HFFc6 (cell line): Measurements from ENCODE around the gene ADCK1. TPM values are rescaled to one million over a fixed set of nuclear protein-coding genes. Genes with fewer than 3 reads are reported as not detected.
A peak's percentile ranks its signal among the peaks of the same experiment; 100 is the strongest.
"Not testable (repeated sequence)": the region's sequence is repeated elsewhere in the genome, so short reads cannot be mapped to it uniquely, and the experiment has no call there.

Experiments used
- DNase-seq: peaks from one replicate; pipeline ENCODE4 v3.0.0-alpha.2; 2018
- H3K27ac Mint-ChIP-seq: 2 replicates; pipeline ENCODE4 v1.8.0; 2020; ENCODE audit warnings: mild to moderate bottlenecking, mixed read lengths
- H3K27me3 Mint-ChIP-seq: 2 replicates; pipeline ENCODE4 v1.8.0; 2021; ENCODE audit warnings: mild to moderate bottlenecking, moderate library complexity, mixed read lengths; ENCODE audit not compliant: insufficient read depth
- H3K36me3 Mint-ChIP-seq: 2 replicates; pipeline ENCODE4 v1.8.0; 2021; ENCODE audit warnings: low read depth, mixed read lengths
- H3K4me1 Mint-ChIP-seq: 2 replicates; pipeline ENCODE4 v1.8.0; 2020; ENCODE audit warnings: low read depth, mixed read lengths
- H3K4me3 Mint-ChIP-seq: 2 replicates; pipeline ENCODE4 v1.8.0; 2020; ENCODE audit warnings: mild to moderate bottlenecking, moderate library complexity, mixed read lengths
- H3K9me3 Mint-ChIP-seq: 2 replicates; pipeline ENCODE4 v1.8.0; 2020; ENCODE audit warnings: mild to moderate bottlenecking, mixed read lengths
- CTCF ChIP-seq: fragments of 200-600 bp; sonication (generic); IDR thresholded peaks from 2 replicates; pipeline ENCODE4 v1.5.0; 2021; ENCODE audit warnings: antibody characterized with exemption, mild to moderate bottlenecking
- total RNA-seq, 6 experiments: library from RNA; stranded (reverse); fragmentation: NEBNext Ultra II Directional; extraction: Animal tissue kit (Norgen Biotek cat#: 25700); gene quantifications; 2 replicates in 1 of 6; 3 replicates in 5 of 6; pipeline ENCODE4 v1.2.3, GENCODE V29; 2021

The ADCK1 gene
- total RNA-seq, 6 experiments from 2014 or later = 4.4 to 6.3 (median 5.7) TPM

GRCh38 chr14:77882636-77883035 is 82.7 kb downstream of the ADCK1 start:
- Mint-ChIP-seq H3K4me1 (peaks cover 11% of the 10 kb centered on the region), H3K27ac (peak overlapping the region; percentile 63; the same call in 1 of the 2 replicates), H3K36me3 (peaks cover 1% of the 10 kb centered on the region), H3K4me3 (no peak overlapping the region), H3K9me3 (no peaks in the 10 kb centered on the region), H3K27me3 (peaks cover 3% of the 10 kb centered on the region)
- DNase-seq = peak; percentile 12
- TF ChIP-seq CTCF = no peak

GRCh38 chr14:77883131-77883846 is 83.4 kb downstream of the ADCK1 start:
- no peak overlapping the region for H3K27ac Mint-ChIP-seq
- peaks cover 4% of the 10 kb centered on the region; the same call in 1 of the 2 replicates for H3K9me3 Mint-ChIP-seq
- no peak overlapping the region for H3K4me3 Mint-ChIP-seq
- peaks cover 11% of the 10 kb centered on the region for H3K4me1 Mint-ChIP-seq
- H3K36me3 Mint-ChIP-seq = peaks cover 8% of the 10 kb centered on the region
- H3K27me3 Mint-ChIP-seq = peaks cover 4% of the 10 kb centered on the region
- DNase-seq = no peak
- TF ChIP-seq CTCF = no peak

- H3K36me3 Mint-ChIP-seq = peaks cover 11% of the 10 kb centered on the region
- H3K4me3 Mint-ChIP-seq = no peak overlapping the region
- peaks cover 6% of the 10 kb centered on the region; the same call in 1 of the 2 replicates for H3K9me3 Mint-ChIP-seq
- no peak overlapping the region for H3K27ac Mint-ChIP-seq
- no peak for DNase-seq
- peaks cover 11% of the 10 kb centered on the region for H3K4me1 Mint-ChIP-seq
- H3K27me3 Mint-ChIP-seq = peaks cover 4% of the 10 kb centered on the region
- TF ChIP-seq CTCF = no peak
Observed at GRCh38 chr14:77883847-77884238, 83.9 kb downstream of the ADCK1 start.

GRCh38 chr14:77885367-77885766 is 85.5 kb downstream of the ADCK1 start:
- H3K4me1 Mint-ChIP-seq = peaks cover 24% of the 10 kb centered on the region
- H3K4me3 Mint-ChIP-seq = no peak overlapping the region
- DNase-seq = no peak
- peaks cover 13% of the 10 kb centered on the region for H3K36me3 Mint-ChIP-seq
- peaks cover 9% of the 10 kb centered on the region for H3K9me3 Mint-ChIP-seq
- no peak for TF ChIP-seq CTCF
- H3K27me3 Mint-ChIP-seq = peaks cover 4% of the 10 kb centered on the region
- no peak overlapping the region for H3K27ac Mint-ChIP-seq

GRCh38 chr14:77886010-77886409 is 86.1 kb downstream of the ADCK1 start:
- no peak for DNase-seq
- peaks cover 12% of the 10 kb centered on the region for H3K9me3 Mint-ChIP-seq
- H3K4me1 Mint-ChIP-seq = peaks cover 29% of the 10 kb centered on the region
- H3K36me3 Mint-ChIP-seq = peaks cover 18% of the 10 kb centered on the region
- TF ChIP-seq CTCF = no peak
- peaks cover 4% of the 10 kb centered on the region for H3K27me3 Mint-ChIP-seq
- H3K27ac Mint-ChIP-seq = no peak overlapping the region
- no peak overlapping the region for H3K4me3 Mint-ChIP-seq

GRCh38 chr14:77888903-77889302 is 89.0 kb downstream of the ADCK1 start:
- not testable (repeated sequence) for DNase-seq, H3K4me3 Mint-ChIP-seq, H3K27ac Mint-ChIP-seq, H3K27me3 Mint-ChIP-seq
- H3K36me3 Mint-ChIP-seq = peaks cover 24% of the 10 kb centered on the region
- H3K9me3 Mint-ChIP-seq = peaks cover 12% of the 10 kb centered on the region
- peaks cover 31% of the 10 kb centered on the region for H3K4me1 Mint-ChIP-seq
